ENCODE results near the gene MAMDC4. TPM values are rescaled to one million over a fixed set of nuclear protein-coding genes. Genes with fewer than 3 reads are reported as not detected.

MAMDC4 gene
- total and polyA plus RNA-seq, 2 of the 13 experiments (the other 11 are each of a cell fraction or from before 2014, with no cell fraction given), result 6.0 to 6.8 TPM

DNA sequence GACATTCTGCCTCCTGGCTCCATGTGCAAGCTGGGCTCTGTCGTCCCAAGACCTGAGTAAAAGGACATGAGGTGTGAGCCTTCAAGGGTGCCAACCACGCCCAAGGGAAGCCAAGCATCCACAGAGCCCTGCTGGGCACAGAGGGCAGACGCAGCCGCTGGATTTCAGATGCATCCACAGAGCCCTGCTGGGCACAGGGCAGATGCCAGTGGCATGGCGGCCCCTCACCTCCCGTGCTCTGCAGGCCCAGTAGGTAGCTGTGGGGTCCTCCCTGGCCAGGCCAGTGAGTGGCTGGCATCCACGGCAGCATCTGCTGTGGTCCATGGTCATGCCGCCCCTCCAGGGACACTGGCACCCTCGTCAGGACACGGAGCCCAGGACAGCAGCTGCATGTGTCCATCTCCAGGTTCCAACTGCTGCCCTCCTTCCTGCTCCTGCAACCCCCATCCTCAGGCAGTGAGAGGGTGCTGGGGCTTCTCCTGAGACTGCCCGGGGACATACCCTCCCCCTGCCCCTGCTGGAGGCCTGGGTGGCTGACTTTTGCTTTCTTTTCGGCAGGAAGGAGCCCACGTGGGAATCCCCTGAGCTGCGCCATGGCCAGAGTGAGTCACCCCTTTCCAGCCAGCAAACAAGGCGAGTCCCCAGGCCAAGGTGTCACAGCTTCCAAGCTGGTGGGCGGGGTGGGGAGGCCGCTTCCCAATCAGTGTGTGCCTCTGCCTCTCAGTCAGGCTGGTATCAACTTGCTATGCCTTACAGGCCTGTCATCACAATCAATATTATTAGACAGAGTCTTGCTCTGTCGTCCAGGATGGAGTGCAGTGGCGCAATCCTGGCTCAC, 30.2 kb downstream of the MAMDC4 start (continued):
- TF ChIP-seq THRA (CRISPR knock-in tag; IDR thresholded peaks at IDR 0.05; ENCODE audit: borderline replicate concordance) (peak; percentile 56; the same call in 1 of the 2 replicates), ETV5 (CRISPR knock-in tag; IDR thresholded peaks at IDR 0.05; ENCODE audit: borderline replicate concordance) (peak; percentile 68), E2F5 (CRISPR knock-in tag; conservative IDR thresholded peaks at IDR 0.05) (no peak), ZNF770 (CRISPR knock-in tag; IDR thresholded peaks at IDR 0.05) (peak; percentile 76; the same call in 1 of the 2 replicates), ZBTB7A (CRISPR knock-in tag; IDR thresholded peaks at IDR 0.05) (peak; percentile 40; the same call in 1 of the 2 replicates), PCBP1 (IDR thresholded peaks at IDR 0.05; ENCODE audit: borderline replicate concordance, low read depth, low read length) (no peak), ZNF552 (CRISPR knock-in tag; IDR thresholded peaks at IDR 0.05; ENCODE audit: borderline replicate concordance) (no peak; the same call in 1 of the 2 replicates), CTCF (CRISPR knock-in tag; IDR thresholded peaks at IDR 0.05) (peak; percentile 5; the same call in 1 of the 2 replicates), MEF2D (CRISPR knock-in tag; IDR thresholded peaks at IDR 0.05) (peak; percentile 76), ZNF691 (CRISPR knock-in tag; IDR thresholded peaks at IDR 0.05; ENCODE audit: borderline replicate concordance, low read depth) (peak; percentile 51; the same call in 1 of the 2 replicates), ZBTB7B (CRISPR knock-in tag; IDR thresholded peaks at IDR 0.05) (peak; percentile 77), IRF2 (CRISPR knock-in tag; IDR thresholded peaks at IDR 0.05) (peak; percentile 95)
- TF ChIP-seq, protein P1, sequence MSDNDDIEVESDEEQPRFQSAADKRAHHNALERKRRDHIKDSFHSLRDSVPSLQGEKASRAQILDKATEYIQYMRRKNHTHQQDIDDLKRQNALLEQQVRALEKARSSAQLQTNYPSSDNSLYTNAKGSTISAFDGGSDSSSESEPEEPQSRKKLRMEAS (IDR thresholded peaks at IDR 0.05), result peak; percentile 84
- TF ChIP-seq, protein P2, sequence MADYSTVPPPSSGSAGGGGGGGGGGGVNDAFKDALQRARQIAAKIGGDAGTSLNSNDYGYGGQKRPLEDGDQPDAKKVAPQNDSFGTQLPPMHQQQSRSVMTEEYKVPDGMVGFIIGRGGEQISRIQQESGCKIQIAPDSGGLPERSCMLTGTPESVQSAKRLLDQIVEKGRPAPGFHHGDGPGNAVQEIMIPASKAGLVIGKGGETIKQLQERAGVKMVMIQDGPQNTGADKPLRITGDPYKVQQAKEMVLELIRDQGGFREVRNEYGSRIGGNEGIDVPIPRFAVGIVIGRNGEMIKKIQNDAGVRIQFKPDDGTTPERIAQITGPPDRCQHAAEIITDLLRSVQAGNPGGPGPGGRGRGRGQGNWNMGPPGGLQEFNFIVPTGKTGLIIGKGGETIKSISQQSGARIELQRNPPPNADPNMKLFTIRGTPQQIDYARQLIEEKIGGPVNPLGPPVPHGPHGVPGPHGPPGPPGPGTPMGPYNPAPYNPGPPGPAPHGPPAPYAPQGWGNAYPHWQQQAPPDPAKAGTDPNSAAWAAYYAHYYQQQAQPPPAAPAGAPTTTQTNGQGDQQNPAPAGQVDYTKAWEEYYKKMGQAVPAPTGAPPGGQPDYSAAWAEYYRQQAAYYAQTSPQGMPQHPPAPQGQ (CRISPR knock-in tag; IDR thresholded peaks at IDR 0.05; ENCODE audit: borderline replicate concordance), result no peak
- TF ChIP-seq, protein P3, sequence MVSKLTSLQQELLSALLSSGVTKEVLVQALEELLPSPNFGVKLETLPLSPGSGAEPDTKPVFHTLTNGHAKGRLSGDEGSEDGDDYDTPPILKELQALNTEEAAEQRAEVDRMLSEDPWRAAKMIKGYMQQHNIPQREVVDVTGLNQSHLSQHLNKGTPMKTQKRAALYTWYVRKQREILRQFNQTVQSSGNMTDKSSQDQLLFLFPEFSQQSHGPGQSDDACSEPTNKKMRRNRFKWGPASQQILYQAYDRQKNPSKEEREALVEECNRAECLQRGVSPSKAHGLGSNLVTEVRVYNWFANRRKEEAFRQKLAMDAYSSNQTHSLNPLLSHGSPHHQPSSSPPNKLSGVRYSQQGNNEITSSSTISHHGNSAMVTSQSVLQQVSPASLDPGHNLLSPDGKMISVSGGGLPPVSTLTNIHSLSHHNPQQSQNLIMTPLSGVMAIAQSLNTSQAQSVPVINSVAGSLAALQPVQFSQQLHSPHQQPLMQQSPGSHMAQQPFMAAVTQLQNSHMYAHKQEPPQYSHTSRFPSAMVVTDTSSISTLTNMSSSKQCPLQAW (CRISPR knock-in tag; IDR thresholded peaks at IDR 0.05), result peak; percentile 91
